A673 (cell line): ENCODE measurements around the gene MUC20. TPM values are rescaled to one million over a fixed set of nuclear protein-coding genes. Genes with fewer than 3 reads are reported as not detected.
A peak's percentile ranks its signal among the peaks of the same experiment; 100 is the strongest.
"Not testable (repeated sequence)": the region's sequence is repeated elsewhere in the genome, so short reads cannot be mapped to it uniquely, and the experiment has no call there.

Experiments used
- BruUV-seq: library from RNA; stranded (reverse); fragments of 400-500 nt; replicated peaks from 2 replicates; lab custom pipeline; 2021; lab: Mats Ljungman, UMichigan
- CTCF ChIA-PET: fragments of 300-600 bp; sonication (Branson Sonifier 250); formaldehyde crosslinking; loops from one replicate; lab custom pipeline; 2022; ENCODE audit warnings: antibody characterized with exemption; lab: Charles Lee
- POLR2A ChIA-PET: fragments of 300-600 bp; sonication (Branson Sonifier 250); formaldehyde crosslinking; loops from one replicate; lab custom pipeline; 2022; ENCODE audit warnings: antibody characterized with exemption; ENCODE audit not compliant: low non-redundant PET; lab: Charles Lee
- DNase-seq: peaks from one replicate; pipeline ENCODE4 v3.0.0-alpha.2; 2015; ENCODE audit warnings: low spot score
- H3K27ac ChIP-seq: fragments of 200-600 bp; sonication (generic); 2 replicates; pipeline ENCODE4 v1.5.1; 2016; ENCODE audit warnings: mixed run types, low read depth, mild to moderate bottlenecking, mixed read lengths, antibody characterized with exemption, low read length; ENCODE audit not compliant: poor library complexity, severe bottlenecking
- H3K27me3 ChIP-seq: fragments of 200-600 bp; sonication (generic); replicated peaks from 2 replicates; pipeline ENCODE4 v1.6.1; 2017; ENCODE audit warnings: mixed run types, low read depth, mild to moderate bottlenecking, mixed read lengths, antibody characterized with exemption, low read length; ENCODE audit not compliant: insufficient read depth, poor library complexity
- H3K36me3 ChIP-seq: fragments of 200-600 bp; sonication (generic); 2 replicates; pipeline ENCODE4 v1.6.1; 2016; ENCODE audit warnings: mixed run types, mild to moderate bottlenecking, mixed read lengths, antibody characterized with exemption, low read length; ENCODE audit not compliant: insufficient read depth, poor library complexity, severe bottlenecking
- H3K4me1 ChIP-seq: fragments of 200-600 bp; sonication (generic); 2 replicates; pipeline ENCODE4 v1.6.1; 2017; ENCODE audit warnings: mixed run types, mild to moderate bottlenecking, mixed read lengths, antibody characterized with exemption, low read length; ENCODE audit not compliant: insufficient read depth, poor library complexity, severe bottlenecking
- H3K4me3 ChIP-seq: fragments of 200-600 bp; sonication (generic); 2 replicates; pipeline ENCODE4 v1.5.1; 2016; ENCODE audit warnings: low read depth, mixed run types, mild to moderate bottlenecking, mixed read lengths, low read length; ENCODE audit not compliant: poor library complexity, severe bottlenecking
- H3K9me3 ChIP-seq: fragments of 200-600 bp; sonication (generic); 2 replicates; pipeline ENCODE4 v1.6.1; 2016; ENCODE audit warnings: mixed run types, low read depth, mild to moderate bottlenecking, mixed read lengths, antibody characterized with exemption, low read length; ENCODE audit not compliant: poor library complexity, severe bottlenecking
- intact Hi-C: fragments of 100-400 bp; cut with micrococcal nuclease; formaldehyde crosslinking; loops from one replicate; pipeline ENCODE4 v1.10.0; 2022; ENCODE audit not compliant: unreplicated experiment
- total RNA-seq: library from RNA; stranded (reverse); gene quantifications from 2 replicates; pipeline ENCODE4 v1.2.3, GENCODE V29; 2021

MUC20 gene
- total RNA-seq, 1 experiment from 2014 or later = 1.1 TPM

DNA sequence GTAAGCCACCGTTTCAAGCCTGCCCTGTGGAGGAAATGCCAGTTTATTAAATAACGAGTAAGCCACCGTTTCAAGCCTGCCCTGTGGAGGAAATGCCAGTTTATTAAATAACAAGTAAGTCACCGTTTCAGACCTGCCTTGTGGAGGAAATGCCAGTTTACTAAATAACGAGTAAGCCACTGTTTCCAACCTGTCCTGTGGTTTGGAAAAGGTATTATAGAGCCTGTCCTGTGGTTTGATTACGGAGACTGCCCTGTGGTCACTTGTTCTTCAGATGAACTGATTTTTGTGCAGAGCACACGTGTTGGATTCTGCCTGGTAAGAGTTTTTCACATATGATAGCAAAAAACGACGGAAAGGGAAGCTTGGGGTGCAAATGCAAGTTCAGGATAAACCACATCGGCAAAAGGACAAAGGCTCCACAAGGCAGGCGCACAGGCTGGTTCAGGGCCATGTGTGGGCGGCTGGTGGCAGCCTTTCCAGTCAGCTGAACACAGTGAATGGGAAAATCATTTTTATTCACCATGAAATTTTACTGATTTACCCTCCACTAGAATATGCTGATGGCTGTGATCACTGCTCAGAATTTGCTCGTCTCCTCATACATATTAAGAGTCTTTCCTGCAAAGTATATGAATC lies 38.6 kb upstream of the MUC20 start:
- H3K4me1 ChIP-seq, H3K27me3 ChIP-seq, CTCF ChIA-PET, BruUV-seq, H3K9me3 ChIP-seq, POLR2A ChIA-PET, intact Hi-C loops, H3K4me3 ChIP-seq, DNase-seq: not testable (repeated sequence)
- Histone ChIP-seq H3K27ac (peak overlapping the region; percentile 59), H3K36me3 (peaks cover 23% of the 10 kb centered on the region)

GRCh38 chr3:195683722-195684526 lies 36.9 kb upstream of the MUC20 start:
- intact Hi-C loops = not testable (repeated sequence)

GRCh38 chr3:195684527-195685257 lies 36.1 kb upstream of the MUC20 start:
- H3K36me3 ChIP-seq = peaks cover 10% of the 10 kb centered on the region
- POLR2A ChIA-PET, H3K4me3 ChIP-seq, H3K4me1 ChIP-seq, BruUV-seq, intact Hi-C loops, H3K27me3 ChIP-seq, CTCF ChIA-PET, H3K9me3 ChIP-seq, DNase-seq, H3K27ac ChIP-seq: not testable (repeated sequence)

More at GRCh38 chr3:195683722-195684526, 36.9 kb upstream of the MUC20 start:
- H3K27me3 ChIP-seq, H3K4me1 ChIP-seq, DNase-seq, CTCF ChIA-PET, H3K9me3 ChIP-seq, H3K4me3 ChIP-seq, BruUV-seq, POLR2A ChIA-PET: not testable (repeated sequence)
- Histone ChIP-seq H3K27ac (peak overlapping the region; percentile 30), H3K36me3 (peaks cover 10% of the 10 kb centered on the region)

GRCh38 chr3:195686537-195687208 lies 34.1 kb upstream of the MUC20 start:
- intact Hi-C loops, CTCF ChIA-PET, DNase-seq: not testable (repeated sequence)

DNA sequence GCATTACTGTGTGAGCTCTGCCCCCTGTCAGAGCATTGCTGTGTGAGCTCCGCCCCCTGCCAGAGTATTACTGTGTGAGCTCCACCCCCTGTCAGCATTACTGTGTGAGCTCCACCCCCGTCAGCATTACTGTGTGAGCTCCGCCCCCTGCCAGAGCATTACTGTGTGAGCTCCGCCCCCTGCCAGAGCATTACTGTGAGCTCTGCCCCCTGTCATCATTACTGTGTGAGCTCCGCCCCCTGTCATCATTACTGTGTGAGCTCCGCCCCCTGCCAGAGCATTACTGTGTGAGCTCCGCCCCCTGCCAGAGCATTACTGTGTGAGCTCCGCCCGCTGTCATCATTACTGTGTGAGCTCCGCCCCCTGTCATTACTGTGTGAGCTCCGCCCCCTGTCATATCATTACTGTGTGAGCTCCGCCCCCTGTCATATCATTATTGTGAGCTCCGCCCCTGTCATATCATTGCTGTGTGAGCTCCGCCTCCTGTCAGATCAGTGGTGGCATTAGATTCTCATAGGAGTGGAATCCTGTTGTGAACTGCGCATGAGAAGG lies 33.5 kb upstream of the MUC20 start:
- H3K4me1 ChIP-seq, POLR2A ChIA-PET, H3K27me3 ChIP-seq, H3K4me3 ChIP-seq, CTCF ChIA-PET, H3K27ac ChIP-seq, H3K36me3 ChIP-seq, BruUV-seq, H3K9me3 ChIP-seq, intact Hi-C loops: not testable (repeated sequence)
- DNase-seq = peak; percentile 55

More at GRCh38 chr3:195686537-195687208, 34.1 kb upstream of the MUC20 start:
- H3K27me3 ChIP-seq, POLR2A ChIA-PET, BruUV-seq, H3K27ac ChIP-seq, H3K36me3 ChIP-seq, H3K4me3 ChIP-seq, H3K4me1 ChIP-seq, H3K9me3 ChIP-seq: not testable (repeated sequence)

DNA sequence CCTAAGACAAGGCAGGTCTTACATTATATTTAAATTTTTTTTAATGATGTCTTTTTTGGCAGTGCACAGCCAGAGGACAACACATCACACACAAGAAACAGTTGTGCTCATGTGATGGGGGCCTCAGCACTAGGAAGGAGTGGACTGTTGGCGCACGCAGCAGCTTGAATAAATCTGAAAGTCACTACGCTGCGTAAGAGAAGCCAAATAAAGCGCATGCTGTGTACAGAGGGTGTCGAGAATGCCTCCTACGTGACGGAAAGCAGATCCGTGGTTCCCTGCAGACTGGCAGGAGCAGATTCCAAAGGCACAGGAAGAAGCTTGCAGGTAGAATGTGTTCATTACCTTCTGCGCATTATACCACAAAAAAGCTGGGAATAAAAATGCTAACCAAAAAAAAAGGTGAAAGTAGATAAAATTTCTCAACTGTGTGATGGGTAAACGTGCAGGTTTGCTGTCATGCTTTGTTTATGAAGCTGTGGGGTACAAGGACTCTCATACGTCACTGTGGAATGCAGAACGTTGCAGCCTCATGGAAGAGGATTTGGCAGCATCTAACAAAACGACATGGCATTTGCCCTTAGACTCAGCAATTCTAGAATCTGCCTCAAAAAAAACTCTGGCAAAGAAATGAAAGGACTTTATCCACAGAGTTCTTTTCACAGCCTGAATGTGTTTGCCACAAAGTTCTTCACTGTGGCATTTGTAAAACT lies 32.2 kb upstream of the MUC20 start:
- H3K36me3 ChIP-seq, CTCF ChIA-PET, H3K4me3 ChIP-seq, DNase-seq, intact Hi-C loops, H3K4me1 ChIP-seq, BruUV-seq, H3K9me3 ChIP-seq, POLR2A ChIA-PET, H3K27ac ChIP-seq, H3K27me3 ChIP-seq: not testable (repeated sequence)
